Stimulated activated CD4-positive, alpha-beta T cell treated with anti-CD3 and anti-CD28 coated beads, Interleukin-12 subunit alpha, Interleukin-12 subunit beta, amount 100 ng/mL, for 4 hours (primary cell): ENCODE measurements around the gene VPS9D1.
"Not testable (repeated sequence)": the region's sequence is repeated elsewhere in the genome, so short reads cannot be mapped to it uniquely, and the experiment has no call there.

ENCODE experiments used
- DNase-seq: peaks from one replicate; pipeline ENCODE4 v3.0.0-alpha.2; 2020

The VPS9D1 gene

GRCh38 chr16:89709166-89709565 is 11.5 kb downstream of the VPS9D1 start:
- no peak for DNase-seq

- DNase-seq, result no peak
Measured at GRCh38 chr16:89708481-89708931, 12.2 kb downstream of the VPS9D1 start.

GRCh38 chr16:89707695-89708094 is 13.0 kb downstream of the VPS9D1 start:
- no peak for DNase-seq

DNA sequence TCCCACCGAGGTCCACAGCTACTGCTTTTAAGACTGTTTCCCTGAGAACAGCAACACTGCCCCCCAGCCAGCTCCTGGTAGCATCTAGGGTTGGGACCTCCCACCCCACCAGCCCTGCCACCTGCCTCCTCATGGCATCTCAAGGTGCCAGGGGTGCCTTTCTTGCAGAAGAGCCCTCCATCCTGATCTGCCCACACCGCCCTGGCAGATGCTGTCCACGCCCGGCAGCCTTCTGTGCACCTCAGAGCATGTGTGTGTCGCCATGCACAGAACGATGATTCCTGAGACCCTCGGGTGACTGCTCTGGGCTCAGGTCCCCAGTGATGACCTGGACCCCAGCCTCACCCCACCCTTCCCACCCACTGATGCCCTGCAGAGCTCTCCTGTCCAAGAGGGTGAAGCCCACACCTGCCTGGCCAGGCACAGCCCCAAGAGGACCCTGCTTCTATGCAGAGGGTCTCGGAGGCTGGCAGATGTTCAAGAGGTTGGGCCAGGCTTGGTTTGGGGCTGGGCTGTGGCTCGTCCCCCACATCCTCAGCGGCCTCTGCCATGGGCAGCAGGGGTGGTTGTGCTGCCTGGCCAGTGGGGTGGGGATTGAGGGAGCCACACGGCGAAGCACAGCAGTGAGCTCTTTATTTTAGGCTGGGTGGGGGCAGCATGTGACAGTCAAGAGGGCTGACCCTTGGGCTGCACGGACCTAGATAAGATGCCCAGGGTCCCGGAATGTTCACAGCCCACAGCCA is 14.0 kb downstream of the VPS9D1 start:
- no peak for DNase-seq

DNA sequence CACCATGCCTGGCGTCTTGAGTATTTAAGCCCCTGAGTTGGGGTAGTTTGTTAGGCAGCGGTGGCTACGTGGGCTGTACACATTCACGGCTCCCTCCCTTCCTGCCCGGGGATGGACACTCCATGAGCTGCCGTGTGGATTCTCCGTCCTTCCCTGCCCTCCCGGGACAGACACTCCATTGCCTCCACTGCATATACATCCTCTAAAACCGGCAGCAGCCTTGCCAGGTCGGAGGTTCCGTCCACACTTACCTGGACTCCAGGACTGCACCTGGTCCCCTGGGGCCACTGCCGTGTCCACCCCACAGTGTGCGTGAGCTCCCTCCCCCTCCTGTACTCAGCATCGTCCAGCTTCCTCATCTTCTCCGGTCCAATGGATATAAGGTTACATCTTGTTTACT is 15.7 kb downstream of the VPS9D1 start:
- DNase-seq, result no peak

DNA sequence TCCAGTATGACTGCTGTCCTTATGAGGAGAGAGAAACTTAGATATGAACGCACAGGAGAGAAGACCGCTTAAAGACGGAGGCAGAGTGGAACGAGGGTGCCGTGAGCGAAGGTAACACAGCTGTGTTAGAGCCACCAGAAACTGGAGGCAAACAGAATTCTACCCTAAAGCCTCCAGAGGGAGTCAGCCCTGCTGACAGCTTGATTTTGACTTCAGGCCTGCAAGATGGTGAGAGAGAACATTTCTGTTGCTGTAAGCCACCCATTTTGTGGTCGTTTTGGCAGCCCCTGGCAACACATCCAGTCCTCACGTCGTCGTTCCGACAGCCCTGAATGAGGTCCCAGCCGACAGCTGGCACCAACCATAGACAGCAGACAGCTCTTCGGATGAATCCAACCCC is 16.4 kb downstream of the VPS9D1 start:
- DNase-seq, result no peak

GRCh38 chr16:89701425-89702406 is 19.0 kb downstream of the VPS9D1 start, which contains the start of gene SPATA2L:
TSS of gene SPATA2L (minus strand) at chr16:89701705. CDS start at chr16:89701232, 473 bp downstream.
- DNase-seq, result peak; percentile 96

DNA sequence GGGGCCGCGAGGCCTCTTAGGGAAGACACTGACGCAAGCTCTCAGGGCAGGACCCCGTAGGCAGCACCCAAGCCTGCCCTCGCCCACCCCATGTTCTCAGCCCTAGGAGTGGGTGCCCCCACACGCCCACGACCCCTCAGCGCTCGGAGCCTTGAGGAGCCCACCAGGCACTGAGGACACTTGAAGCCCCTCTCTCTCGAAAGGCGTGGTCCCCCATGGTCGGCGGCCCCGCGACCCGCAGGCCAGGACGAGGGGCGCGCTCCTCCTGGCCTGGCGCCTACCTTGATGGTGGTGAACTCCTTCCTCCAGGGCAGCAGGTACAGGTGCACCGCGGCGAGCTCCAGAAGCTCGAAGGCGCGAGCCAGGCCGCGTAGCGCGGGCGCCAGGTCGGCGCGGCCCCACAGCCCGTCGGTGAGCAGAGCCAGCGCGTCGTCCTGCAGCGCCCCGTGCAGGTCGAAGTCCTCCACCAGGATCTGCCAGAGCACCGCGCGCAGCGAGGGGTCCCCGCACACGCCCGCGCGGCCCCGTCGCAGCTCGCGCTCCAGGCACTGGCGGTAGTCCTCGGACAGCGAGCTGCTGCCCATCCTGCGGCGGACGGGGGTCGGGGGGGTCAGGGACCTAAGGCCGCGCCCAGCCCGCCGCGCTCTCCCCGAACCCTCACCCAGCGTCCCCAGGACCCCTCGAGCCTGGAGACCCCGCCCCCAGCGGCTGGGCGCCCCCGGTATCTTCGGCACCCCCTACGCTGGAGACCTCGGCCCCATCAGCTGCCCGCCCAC is 19.9 kb downstream of the VPS9D1 start:
- DNase-seq, result no peak

GRCh38 chr16:89700100-89700648 is 20.5 kb downstream of the VPS9D1 start:
- peak; percentile 99 for DNase-seq

DNA sequence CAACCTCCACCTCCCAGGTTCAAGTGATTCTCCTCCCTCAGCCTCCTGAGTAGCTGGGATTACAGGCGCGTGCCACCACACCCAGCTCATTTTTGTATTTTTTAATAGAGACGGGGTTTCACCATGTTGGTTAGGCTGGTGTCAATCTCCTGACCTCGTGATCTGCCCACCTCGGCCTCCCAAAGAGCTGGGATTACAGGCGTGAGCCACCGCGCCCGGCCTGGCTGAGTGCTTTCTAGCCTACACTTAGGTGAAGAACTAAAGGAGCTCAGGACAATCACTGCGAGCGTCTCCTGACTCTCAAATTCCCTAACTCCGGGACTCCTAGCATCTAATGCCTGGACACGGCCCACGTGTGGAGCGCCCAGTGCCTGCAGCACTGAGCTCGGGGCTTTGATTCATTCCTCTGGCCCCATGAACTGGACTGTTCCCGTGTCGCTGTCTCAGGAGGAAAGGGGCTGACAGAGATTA is 21.0 kb downstream of the VPS9D1 start:
- DNase-seq, result not testable (repeated sequence)

DNA sequence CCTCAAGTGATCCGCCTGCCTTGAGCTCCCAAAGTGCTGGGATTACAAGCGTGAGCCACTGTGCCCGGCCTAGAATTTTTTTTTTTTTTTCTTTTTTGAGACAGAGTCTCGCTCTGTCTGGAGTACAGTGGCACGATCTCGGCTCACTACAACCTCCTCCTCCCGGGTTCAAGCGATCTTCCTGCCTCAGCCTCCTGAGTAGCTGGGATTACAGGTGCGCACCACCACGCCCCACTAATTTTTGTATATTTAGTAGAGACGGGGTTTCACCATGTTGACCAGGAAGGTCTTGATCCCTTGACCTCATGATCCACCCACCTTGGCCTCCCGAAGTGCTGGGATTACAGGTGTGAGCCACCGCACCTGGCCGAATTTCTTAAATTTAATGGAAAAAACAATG is 22.0 kb downstream of the VPS9D1 start:
- not testable (repeated sequence) for DNase-seq

GRCh38 chr16:89697616-89698331 is 22.9 kb downstream of the VPS9D1 start:
- no peak for DNase-seq

DNA sequence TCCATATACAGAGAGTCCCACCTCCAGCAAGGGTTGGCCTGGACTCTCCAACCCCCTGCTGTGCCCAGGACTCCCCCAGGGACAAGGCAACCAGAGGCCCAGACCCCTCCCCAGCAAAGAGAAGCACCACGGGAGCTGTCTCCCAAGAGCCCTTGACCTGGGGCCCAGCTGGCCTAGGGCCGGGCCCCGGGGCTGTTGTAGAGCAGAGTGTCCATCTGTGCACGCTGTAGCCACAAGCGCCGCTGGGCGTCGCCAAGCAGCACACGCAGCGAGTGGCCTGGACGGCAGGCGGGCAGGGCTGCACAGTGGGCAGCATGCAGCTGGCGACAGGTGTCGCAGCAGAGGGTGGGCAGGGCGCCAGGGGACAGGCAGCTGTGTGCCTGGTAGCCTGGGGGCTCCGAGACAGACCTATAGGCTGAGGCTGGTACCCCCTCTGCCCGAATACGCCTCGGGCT is 23.5 kb downstream of the VPS9D1 start:
- no peak for DNase-seq

- no peak for DNase-seq
Measured at GRCh38 chr16:89696670-89697128, 24.0 kb downstream of the VPS9D1 start.

DNA sequence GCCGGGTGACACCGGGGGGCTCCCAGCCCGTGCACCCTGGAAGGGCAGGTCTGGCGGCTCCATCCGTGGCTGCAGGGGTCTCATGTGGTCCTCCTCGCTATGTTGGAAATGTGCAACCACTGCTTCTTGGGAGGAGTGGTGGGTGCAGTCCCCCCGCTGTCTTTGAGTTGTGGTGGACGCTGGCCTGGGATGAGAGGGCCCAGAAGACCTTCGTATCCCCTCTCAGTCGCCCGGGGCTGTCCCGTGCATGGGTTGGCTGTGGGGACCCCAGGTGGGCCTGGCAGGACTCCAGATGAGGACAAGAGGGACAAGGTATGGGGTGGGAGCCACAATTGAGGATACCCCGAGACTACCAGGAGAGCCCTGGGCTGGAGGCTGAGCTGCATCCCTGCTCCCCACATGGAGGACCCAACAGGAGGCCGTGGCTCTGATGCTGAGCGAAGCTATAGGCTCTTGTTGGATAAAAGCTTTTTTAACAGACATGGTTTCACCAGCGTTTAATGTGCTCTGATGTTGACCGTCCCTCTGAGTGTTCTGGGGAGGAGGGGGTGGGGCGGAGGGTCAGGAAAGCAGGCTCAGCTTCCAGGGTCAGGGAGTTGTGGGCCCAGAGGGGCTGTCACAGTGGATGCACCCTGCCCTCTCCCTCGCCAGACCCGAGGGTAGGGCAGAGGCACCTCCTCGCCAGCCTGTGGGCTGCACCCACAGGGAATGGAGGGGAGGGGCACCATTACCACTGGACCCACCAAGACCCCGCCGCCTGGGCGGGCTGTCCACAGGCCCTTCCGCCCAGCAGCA is 24.6 kb downstream of the VPS9D1 start:
- DNase-seq, result no peak

DNA sequence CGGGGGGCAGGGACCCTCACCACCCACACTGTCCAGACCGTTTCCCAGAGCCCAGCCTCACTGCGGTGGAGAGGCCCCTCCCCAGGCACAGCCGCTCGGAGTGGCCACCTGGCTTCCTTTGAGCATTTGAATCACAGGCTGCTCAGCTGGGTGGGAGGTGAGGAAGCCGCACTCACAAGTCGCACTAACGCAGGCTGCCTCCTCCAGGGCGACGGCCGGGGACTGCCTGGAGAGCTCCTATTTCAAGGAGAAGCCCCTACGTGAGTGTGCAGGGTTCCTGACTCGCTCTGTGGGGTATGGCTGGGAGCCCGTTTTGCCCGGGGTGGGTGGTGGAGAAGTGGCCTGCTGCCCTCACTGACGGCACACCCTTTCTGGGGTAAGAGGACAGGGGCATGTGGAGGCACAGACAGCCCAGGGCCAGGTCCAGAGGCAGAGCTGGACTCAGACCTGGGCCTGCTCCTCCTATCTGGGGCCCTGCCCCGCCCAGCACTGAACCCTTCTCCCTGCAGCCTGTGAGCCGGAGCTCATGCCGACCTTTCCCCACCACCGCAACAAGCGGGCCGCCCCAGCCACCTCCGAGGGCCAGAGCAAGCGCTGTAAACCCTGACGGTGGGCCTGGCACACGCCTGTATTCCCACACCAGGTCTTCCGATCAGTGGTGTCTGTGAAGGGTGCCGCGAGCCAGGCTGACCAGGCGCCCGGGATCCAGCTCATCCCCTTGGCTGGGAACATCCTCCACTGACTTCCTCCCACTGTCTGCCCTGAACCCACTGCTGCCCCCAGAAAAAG is 25.4 kb downstream of the VPS9D1 start:
- DNase-seq, result no peak

GRCh38 chr16:89694784-89695085 is 26.0 kb downstream of the VPS9D1 start:
- DNase-seq, result not testable (repeated sequence)

DNA sequence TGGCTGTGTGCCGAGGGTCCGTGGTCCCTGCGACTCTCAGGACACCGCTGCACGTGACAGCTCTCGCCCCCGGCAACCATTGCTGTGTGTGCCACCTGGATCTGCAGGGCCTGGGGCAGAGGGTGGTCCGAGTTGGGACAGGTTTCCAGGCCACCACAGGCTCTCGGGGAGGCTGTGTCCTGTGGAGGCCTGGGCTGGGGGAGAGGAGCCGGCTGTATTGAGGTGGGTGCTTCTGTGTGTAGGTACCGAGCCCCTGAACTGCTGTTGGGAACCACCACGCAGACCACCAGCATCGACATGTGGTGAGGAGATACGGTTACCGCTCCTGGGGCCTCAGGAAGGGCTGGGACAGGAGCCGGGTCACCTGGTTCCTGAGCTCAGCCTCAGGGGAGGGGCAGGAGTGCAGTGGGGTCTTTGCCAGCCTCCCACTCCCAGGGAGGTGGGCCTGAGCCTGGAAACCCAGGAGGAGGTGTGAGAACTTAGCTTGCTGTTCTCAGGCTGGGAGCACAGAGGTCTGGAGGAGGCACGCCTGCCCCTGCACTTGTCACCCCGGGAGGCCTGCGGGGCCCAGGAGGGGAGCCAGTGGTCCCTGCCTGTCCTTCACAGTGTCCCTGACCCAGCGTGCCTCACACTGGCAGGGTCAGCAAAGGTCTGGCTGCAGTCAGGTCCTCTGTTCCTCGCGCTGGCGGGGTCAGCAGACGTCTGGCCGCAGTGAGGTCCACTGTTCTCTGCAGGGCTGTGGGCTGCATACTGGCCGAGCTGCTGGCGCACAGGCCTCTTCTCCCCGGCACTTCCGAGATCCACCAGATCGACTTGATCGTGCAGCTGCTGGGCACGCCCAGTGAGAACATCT is 26.5 kb downstream of the VPS9D1 start:
- DNase-seq, result no peak

GRCh38 chr16:89693289-89693731 is 27.4 kb downstream of the VPS9D1 start:
- no peak for DNase-seq
